Measurements from ENCODE around the gene GCLM.
A peak's percentile ranks its signal among the peaks of the same experiment; 100 is the strongest.
"Not testable (repeated sequence)": the region's sequence is repeated elsewhere in the genome, so short reads cannot be mapped to it uniquely, and the experiment has no call there.

GCLM gene

GRCh38 chr1:93917302-93917701, 8.1 kb upstream of the GCLM start:
- no peak overlapping the region for H3K27ac ChIP-seq (ENCODE audit: low read depth, low read length)
- no peak overlapping the region for H2AFZ ChIP-seq (ENCODE audit: low read length, unreplicated experiment)
- no peaks in the 10 kb centered on the region for H3K79me2 ChIP-seq (ENCODE audit: control insufficient read depth, insufficient read depth, low read length, unreplicated experiment)
- no peaks in the 10 kb centered on the region for H3K36me3 ChIP-seq (ENCODE audit: insufficient read depth, low read length)
- no peak overlapping the region for H3K4me3 ChIP-seq (ENCODE audit: low read depth, low read length)
- no peaks in the 10 kb centered on the region for H3K27me3 ChIP-seq (ENCODE audit: insufficient read depth, low read length)
- no peaks in the 10 kb centered on the region for H3K4me1 ChIP-seq (ENCODE audit: control insufficient read depth, insufficient read depth, low read length, unreplicated experiment)

GRCh38 chr1:93910880-93911279, 1.6 kb upstream of the GCLM start:
- Histone ChIP-seq H3K4me1 (ENCODE audit: control insufficient read depth, insufficient read depth, low read length, unreplicated experiment) (peaks cover 19% of the 10 kb centered on the region), H3K79me2 (ENCODE audit: control insufficient read depth, insufficient read depth, low read length, unreplicated experiment) (peaks cover 28% of the 10 kb centered on the region)
- H3K36me3 ChIP-seq (ENCODE audit: insufficient read depth, low read length); H3K27ac ChIP-seq (ENCODE audit: low read depth, low read length); H3K27me3 ChIP-seq (ENCODE audit: insufficient read depth, low read length); H2AFZ ChIP-seq (ENCODE audit: low read length, unreplicated experiment); H3K4me3 ChIP-seq (ENCODE audit: low read depth, low read length): not testable (repeated sequence)

- no peaks in the 10 kb centered on the region for H3K27me3 ChIP-seq (ENCODE audit: insufficient read depth, low read length)
- H3K79me2 ChIP-seq (ENCODE audit: control insufficient read depth, insufficient read depth, low read length, unreplicated experiment), result peaks cover 33% of the 10 kb centered on the region
- H3K4me1 ChIP-seq (ENCODE audit: control insufficient read depth, insufficient read depth, low read length, unreplicated experiment), result peaks cover 25% of the 10 kb centered on the region
- no peak overlapping the region for H2AFZ ChIP-seq (ENCODE audit: low read length, unreplicated experiment)
- no peak overlapping the region for H3K27ac ChIP-seq (ENCODE audit: low read depth, low read length)
- H3K36me3 ChIP-seq (ENCODE audit: insufficient read depth, low read length), result no peaks in the 10 kb centered on the region; the same call in 1 of the 2 replicates
- H3K4me3 ChIP-seq (ENCODE audit: low read depth, low read length), result no peak overlapping the region
These were observed 1.1 kb upstream of the GCLM start for GRCh38 chr1:93910305-93910704.

- peaks cover 50% of the 10 kb centered on the region for H3K79me2 ChIP-seq (ENCODE audit: control insufficient read depth, insufficient read depth, low read length, unreplicated experiment)
- no peak overlapping the region for H2AFZ ChIP-seq (ENCODE audit: low read length, unreplicated experiment)
- H3K27ac ChIP-seq (ENCODE audit: low read depth, low read length), result peak overlapping the region; percentile 57; the same call in 1 of the 2 replicates
- H3K4me1 ChIP-seq (ENCODE audit: control insufficient read depth, insufficient read depth, low read length, unreplicated experiment), result peaks cover 41% of the 10 kb centered on the region
- no peaks in the 10 kb centered on the region for H3K27me3 ChIP-seq (ENCODE audit: insufficient read depth, low read length)
- H3K36me3 ChIP-seq (ENCODE audit: insufficient read depth, low read length), result no peaks in the 10 kb centered on the region; the same call in 1 of the 2 replicates
- H3K4me3 ChIP-seq (ENCODE audit: low read depth, low read length), result peak overlapping the region; percentile 96
These were observed 660 bp downstream of the GCLM start for GRCh38 chr1:93908394-93909145.

GRCh38 chr1:93907718-93908117, 1.5 kb downstream of the GCLM start:
- no peaks in the 10 kb centered on the region; the same call in 1 of the 2 replicates for H3K36me3 ChIP-seq (ENCODE audit: insufficient read depth, low read length)
- peaks cover 41% of the 10 kb centered on the region for H3K4me1 ChIP-seq (ENCODE audit: control insufficient read depth, insufficient read depth, low read length, unreplicated experiment)
- peak overlapping the region; percentile 96 for H3K4me3 ChIP-seq (ENCODE audit: low read depth, low read length)
- H3K79me2 ChIP-seq (ENCODE audit: control insufficient read depth, insufficient read depth, low read length, unreplicated experiment), result peaks cover 54% of the 10 kb centered on the region
- H3K27ac ChIP-seq (ENCODE audit: low read depth, low read length), result no peak overlapping the region
- H3K27me3 ChIP-seq (ENCODE audit: insufficient read depth, low read length), result no peaks in the 10 kb centered on the region
- no peak overlapping the region for H2AFZ ChIP-seq (ENCODE audit: low read length, unreplicated experiment)

- Histone ChIP-seq H3K4me3 (ENCODE audit: low read depth, low read length) (peak overlapping the region; percentile 96), H3K79me2 (ENCODE audit: control insufficient read depth, insufficient read depth, low read length, unreplicated experiment) (peaks cover 58% of the 10 kb centered on the region), H3K36me3 (ENCODE audit: insufficient read depth, low read length) (no peaks in the 10 kb centered on the region; the same call in 1 of the 2 replicates), H3K27me3 (ENCODE audit: insufficient read depth, low read length) (no peaks in the 10 kb centered on the region), H3K4me1 (ENCODE audit: control insufficient read depth, insufficient read depth, low read length, unreplicated experiment) (peaks cover 41% of the 10 kb centered on the region), H2AFZ (ENCODE audit: low read length, unreplicated experiment) (no peak overlapping the region), H3K27ac (ENCODE audit: low read depth, low read length) (peak overlapping the region; percentile 43)
These were observed 2.8 kb downstream of the GCLM start for GRCh38 chr1:93906480-93906879.

GRCh38 chr1:93905734-93906133, 3.5 kb downstream of the GCLM start:
- Histone ChIP-seq H2AFZ (ENCODE audit: low read length, unreplicated experiment) (no peak overlapping the region), H3K79me2 (ENCODE audit: control insufficient read depth, insufficient read depth, low read length, unreplicated experiment) (peaks cover 65% of the 10 kb centered on the region), H3K36me3 (ENCODE audit: insufficient read depth, low read length) (peaks cover 4% of the 10 kb centered on the region; the same call in 1 of the 2 replicates), H3K27me3 (ENCODE audit: insufficient read depth, low read length) (no peaks in the 10 kb centered on the region), H3K4me1 (ENCODE audit: control insufficient read depth, insufficient read depth, low read length, unreplicated experiment) (peaks cover 41% of the 10 kb centered on the region), H3K4me3 (ENCODE audit: low read depth, low read length) (peak overlapping the region; percentile 96), H3K27ac (ENCODE audit: low read depth, low read length) (peak overlapping the region; percentile 43)

GRCh38 chr1:93905051-93905450, 4.2 kb downstream of the GCLM start:
- Histone ChIP-seq H3K27ac (ENCODE audit: low read depth, low read length) (no peak overlapping the region), H2AFZ (ENCODE audit: low read length, unreplicated experiment) (no peak overlapping the region), H3K79me2 (ENCODE audit: control insufficient read depth, insufficient read depth, low read length, unreplicated experiment) (peaks cover 67% of the 10 kb centered on the region), H3K27me3 (ENCODE audit: insufficient read depth, low read length) (no peaks in the 10 kb centered on the region), H3K4me1 (ENCODE audit: control insufficient read depth, insufficient read depth, low read length, unreplicated experiment) (peaks cover 41% of the 10 kb centered on the region), H3K4me3 (ENCODE audit: low read depth, low read length) (0 out of 2 replicates have a peak overlapping the region, but pooled peaks have one; percentile 22), H3K36me3 (ENCODE audit: insufficient read depth, low read length) (peaks cover 4% of the 10 kb centered on the region; the same call in 1 of the 2 replicates)

GRCh38 chr1:93904228-93904627, 5.0 kb downstream of the GCLM start:
- Histone ChIP-seq H3K27me3 (ENCODE audit: insufficient read depth, low read length) (no peaks in the 10 kb centered on the region), H3K4me3 (ENCODE audit: low read depth, low read length) (no peak overlapping the region), H3K79me2 (ENCODE audit: control insufficient read depth, insufficient read depth, low read length, unreplicated experiment) (peaks cover 72% of the 10 kb centered on the region), H3K27ac (ENCODE audit: low read depth, low read length) (no peak overlapping the region), H2AFZ (ENCODE audit: low read length, unreplicated experiment) (no peak overlapping the region), H3K4me1 (ENCODE audit: control insufficient read depth, insufficient read depth, low read length, unreplicated experiment) (peaks cover 41% of the 10 kb centered on the region), H3K36me3 (ENCODE audit: insufficient read depth, low read length) (peaks cover 4% of the 10 kb centered on the region; the same call in 1 of the 2 replicates)

- H3K79me2 ChIP-seq (ENCODE audit: control insufficient read depth, insufficient read depth, low read length, unreplicated experiment), result peaks cover 44% of the 10 kb centered on the region
- no peak overlapping the region for H3K27ac ChIP-seq (ENCODE audit: low read depth, low read length)
- no peak overlapping the region for H2AFZ ChIP-seq (ENCODE audit: low read length, unreplicated experiment)
- H3K27me3 ChIP-seq (ENCODE audit: insufficient read depth, low read length), result no peaks in the 10 kb centered on the region
- peaks cover 14% of the 10 kb centered on the region; the same call in 1 of the 2 replicates for H3K36me3 ChIP-seq (ENCODE audit: insufficient read depth, low read length)
- peaks cover 22% of the 10 kb centered on the region for H3K4me1 ChIP-seq (ENCODE audit: control insufficient read depth, insufficient read depth, low read length, unreplicated experiment)
- H3K4me3 ChIP-seq (ENCODE audit: low read depth, low read length), result no peak overlapping the region
These were observed 8.3 kb downstream of the GCLM start for GRCh38 chr1:93900723-93901504.

All from ACC112 (cell line).